Fibroblast of lung (primary cell): ENCODE measurements around the gene CENPVL1.

Experiments used
- CTCF ChIP-seq, 2 donors: IDR thresholded peaks in 1 of 2; conservative IDR thresholded peaks in 1 of 2; 1 replicate in 1 of 2; 2 replicates in 1 of 2; pipeline ENCODE4 v1.5.1; 2011 to 2012; ENCODE audit warnings: low read length in 2 of 2, control low read depth in 1 of 2, inconsistent platforms in 1 of 2, low read depth in 1 of 2, mild to moderate bottlenecking in 1 of 2
- EZH2 ChIP-seq: IDR thresholded peaks from 2 replicates; pipeline ENCODE4 v1.5.1; 2012; ENCODE audit warnings: low read length, control low read depth, mild to moderate bottlenecking; ENCODE audit errors: missing control alignments

- TF ChIP-seq CTCF (conservative IDR thresholded peaks at IDR 0.05 in 1 of 2, IDR thresholded peaks at IDR 0.05 in 1 of 2; ENCODE audit: low read depth in 1 of 2, low read length in 2 of 2) (no peak), EZH2 (no peak)
Observed at GRCh38 chrX:51742586-51742985, 32.3 kb downstream of the CENPVL1 start.
